ENCODE data around the gene CCDC192.

DNA sequence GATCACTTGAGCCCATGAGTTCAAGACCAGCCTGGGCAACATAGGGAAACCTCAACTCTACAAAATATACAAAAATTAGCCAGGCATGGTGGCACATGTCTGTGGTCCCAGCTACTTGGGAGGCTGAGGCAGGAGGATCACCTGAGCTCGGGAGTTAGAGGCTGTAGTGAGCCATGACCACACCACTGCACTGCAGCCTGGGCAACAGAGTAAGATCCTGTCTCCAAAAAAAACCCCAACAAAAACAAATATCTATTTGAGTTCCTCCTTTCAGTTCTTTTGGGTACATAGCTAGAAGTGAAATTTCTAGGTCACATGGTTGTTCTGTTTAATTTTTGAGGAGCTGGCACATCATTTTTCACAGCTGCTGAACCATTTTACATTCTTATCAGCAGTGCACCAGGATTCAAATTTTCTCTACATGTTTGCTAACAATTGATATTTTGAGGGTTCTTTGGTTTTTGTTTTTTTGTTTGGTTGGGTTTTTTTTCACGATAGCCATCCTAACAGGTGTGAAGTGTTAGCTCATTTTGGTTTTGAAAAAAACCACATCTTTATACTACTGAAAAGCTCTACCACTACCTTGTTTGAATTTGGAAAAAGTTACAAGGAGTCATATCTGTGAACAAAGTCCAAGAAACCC is 203.5 kb downstream of the CCDC192 start:
- TF ChIP-seq POLR2A (IDR thresholded peaks at IDR 0.05; ENCODE audit: low read depth) (no peak), POLR2AphosphoS5 (IDR thresholded peaks at IDR 0.05) (no peak)
- TF ChIP-seq, protein P1, sequence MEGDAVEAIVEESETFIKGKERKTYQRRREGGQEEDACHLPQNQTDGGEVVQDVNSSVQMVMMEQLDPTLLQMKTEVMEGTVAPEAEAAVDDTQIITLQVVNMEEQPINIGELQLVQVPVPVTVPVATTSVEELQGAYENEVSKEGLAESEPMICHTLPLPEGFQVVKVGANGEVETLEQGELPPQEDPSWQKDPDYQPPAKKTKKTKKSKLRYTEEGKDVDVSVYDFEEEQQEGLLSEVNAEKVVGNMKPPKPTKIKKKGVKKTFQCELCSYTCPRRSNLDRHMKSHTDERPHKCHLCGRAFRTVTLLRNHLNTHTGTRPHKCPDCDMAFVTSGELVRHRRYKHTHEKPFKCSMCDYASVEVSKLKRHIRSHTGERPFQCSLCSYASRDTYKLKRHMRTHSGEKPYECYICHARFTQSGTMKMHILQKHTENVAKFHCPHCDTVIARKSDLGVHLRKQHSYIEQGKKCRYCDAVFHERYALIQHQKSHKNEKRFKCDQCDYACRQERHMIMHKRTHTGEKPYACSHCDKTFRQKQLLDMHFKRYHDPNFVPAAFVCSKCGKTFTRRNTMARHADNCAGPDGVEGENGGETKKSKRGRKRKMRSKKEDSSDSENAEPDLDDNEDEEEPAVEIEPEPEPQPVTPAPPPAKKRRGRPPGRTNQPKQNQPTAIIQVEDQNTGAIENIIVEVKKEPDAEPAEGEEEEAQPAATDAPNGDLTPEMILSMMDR (IDR thresholded peaks at IDR 0.05), result no peak

All from esophagus muscularis mucosa (tissue), 3 donors.